ENCODE results near the gene PIK3R5. TPM values are rescaled to one million over a fixed set of nuclear protein-coding genes. Genes with fewer than 3 reads are reported as not detected.

PIK3R5 gene
- total RNA-seq, 1 experiment from 2014 or later = 2.5 TPM

DNA sequence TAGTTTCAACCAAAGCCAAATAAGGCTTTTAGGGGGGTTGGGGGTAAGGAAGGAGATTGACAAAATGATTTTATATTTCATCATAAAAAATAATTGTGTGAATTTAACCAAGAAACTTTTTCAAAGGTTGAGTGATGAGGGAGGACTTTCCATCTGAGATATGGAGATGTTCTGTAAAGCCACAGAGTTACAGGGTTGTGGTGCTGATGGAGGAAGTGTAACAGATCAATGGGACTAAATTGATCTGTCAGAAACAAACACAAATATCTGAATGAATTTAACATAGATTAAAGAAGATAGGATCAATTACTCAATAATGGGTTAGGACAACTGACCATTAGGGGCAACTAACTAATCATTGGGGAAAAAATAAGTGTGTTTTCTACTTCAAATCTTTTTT lies 14.2 kb upstream of the PIK3R5 start:
- no peak overlapping the region for H3K27ac ChIP-seq (ENCODE audit: low read depth, low read length)
- intact Hi-C loops (cut with micrococcal nuclease) = no loop called here
- H4K20me1 ChIP-seq (ENCODE audit: insufficient read depth) = no peaks in the 10 kb centered on the region
- no peaks in the 10 kb centered on the region for H3K4me1 ChIP-seq (ENCODE audit: control insufficient read depth in 1 of 2, insufficient read depth in 2 of 2, low read length in 2 of 2)
- ATAC-seq (no peak), DNase-seq (ENCODE audit: low read depth, low spot score) (no peak)
- POLR2A ChIA-PET = no interaction called here
- CTCF ChIA-PET = no interaction called here
- H3K9me2 ChIP-seq (ENCODE audit: insufficient read depth) = no peaks in the 10 kb centered on the region
- no peaks in the 10 kb centered on the region for H3K9me3 ChIP-seq (ENCODE audit: control insufficient read depth in 1 of 2, insufficient read depth in 1 of 2, low read depth in 1 of 2, low read length in 2 of 2)
- no peaks in the 10 kb centered on the region for H3K27me3 ChIP-seq (ENCODE audit: insufficient read depth, low read length)
- RAD21 ChIA-PET (ENCODE audit: low non-redundant PET in 1 of 2, low total read pairs in 2 of 2, uncharacterized antibody in 2 of 2, unreplicated experiment in 2 of 2) = no interaction called here
- BruUV-seq (replicated peaks) = no TSS peak
- no peak overlapping the region for H3K4me3 ChIP-seq (replicated peaks in 1 of 2; ENCODE audit: low read depth in 1 of 2, low read length in 2 of 2)
- H3K36me3 ChIP-seq (ENCODE audit: control insufficient read depth in 1 of 2, insufficient read depth in 2 of 2, low read length in 2 of 2) = no peaks in the 10 kb centered on the region
- no peak overlapping the region for H3K4me2 ChIP-seq (ENCODE audit: low read length)
- no peak overlapping the region for H3K9ac ChIP-seq (ENCODE audit: low read length)
- TF ChIP-seq CTCF (IDR thresholded peaks at IDR 0.05 in 2 of 3, conservative IDR thresholded peaks at IDR 0.05 in 1 of 3; ENCODE audit: borderline replicate concordance in 1 of 3, insufficient read depth in 1 of 3, low read depth in 2 of 3, low read length in 2 of 3) = no peak
- TF ChIP-seq SP1 (IDR thresholded peaks at IDR 0.05; ENCODE audit: low read depth) = no peak
- no peak for TF ChIP-seq ELF1 (IDR thresholded peaks at IDR 0.05; ENCODE audit: borderline replicate concordance, low read depth)
- no peak for TF ChIP-seq FOSL1 (IDR thresholded peaks at IDR 0.05; ENCODE audit: low read depth)
- no peak for TF ChIP-seq EZH2phosphoT487 (IDR thresholded peaks at IDR 0.05; ENCODE audit: borderline replicate concordance)
- TF ChIP-seq TCF7L2 (IDR thresholded peaks at IDR 0.05; ENCODE audit: borderline replicate concordance, extremely low read depth, insufficient read depth, insufficient read length) = no peak
- no peak overlapping the region for H2AFZ ChIP-seq (ENCODE audit: low read depth, low read length, poor library complexity, severe bottlenecking)
- no peaks in the 10 kb centered on the region for H3K79me2 ChIP-seq (ENCODE audit: insufficient read depth, low read length)

- no peak overlapping the region for H3K4me2 ChIP-seq (ENCODE audit: low read length)
- ChIA-PET POLR2A (no interaction called here), CTCF (no interaction called here), RAD21 (ENCODE audit: low non-redundant PET in 1 of 2, low total read pairs in 2 of 2, uncharacterized antibody in 2 of 2, unreplicated experiment in 2 of 2) (no interaction called here)
- H4K20me1 ChIP-seq (ENCODE audit: insufficient read depth) = no peaks in the 10 kb centered on the region
- no peaks in the 10 kb centered on the region for H3K9me3 ChIP-seq (ENCODE audit: control insufficient read depth in 1 of 2, insufficient read depth in 1 of 2, low read depth in 1 of 2, low read length in 2 of 2)
- no peak overlapping the region for H3K9ac ChIP-seq (ENCODE audit: low read length)
- H3K27ac ChIP-seq (ENCODE audit: low read depth, low read length) = no peak overlapping the region
- H3K27me3 ChIP-seq (ENCODE audit: insufficient read depth, low read length) = no peaks in the 10 kb centered on the region
- BruUV-seq (replicated peaks) = no TSS peak
- H3K4me3 ChIP-seq (replicated peaks in 1 of 2; ENCODE audit: low read depth in 1 of 2, low read length in 2 of 2) = no peak overlapping the region
- H3K36me3 ChIP-seq (ENCODE audit: control insufficient read depth in 1 of 2, insufficient read depth in 2 of 2, low read length in 2 of 2) = no peaks in the 10 kb centered on the region
- H2AFZ ChIP-seq (ENCODE audit: low read depth, low read length, poor library complexity, severe bottlenecking) = no peak overlapping the region
- no peaks in the 10 kb centered on the region for H3K4me1 ChIP-seq (ENCODE audit: control insufficient read depth in 1 of 2, insufficient read depth in 2 of 2, low read length in 2 of 2)
- intact Hi-C loops (cut with micrococcal nuclease) = no loop called here
- DNase-seq (ENCODE audit: low read depth, low spot score) (no peak), ATAC-seq (no peak)
- H3K9me2 ChIP-seq (ENCODE audit: insufficient read depth) = no peaks in the 10 kb centered on the region
- no peaks in the 10 kb centered on the region for H3K79me2 ChIP-seq (ENCODE audit: insufficient read depth, low read length)
- TF ChIP-seq, protein P1, sequence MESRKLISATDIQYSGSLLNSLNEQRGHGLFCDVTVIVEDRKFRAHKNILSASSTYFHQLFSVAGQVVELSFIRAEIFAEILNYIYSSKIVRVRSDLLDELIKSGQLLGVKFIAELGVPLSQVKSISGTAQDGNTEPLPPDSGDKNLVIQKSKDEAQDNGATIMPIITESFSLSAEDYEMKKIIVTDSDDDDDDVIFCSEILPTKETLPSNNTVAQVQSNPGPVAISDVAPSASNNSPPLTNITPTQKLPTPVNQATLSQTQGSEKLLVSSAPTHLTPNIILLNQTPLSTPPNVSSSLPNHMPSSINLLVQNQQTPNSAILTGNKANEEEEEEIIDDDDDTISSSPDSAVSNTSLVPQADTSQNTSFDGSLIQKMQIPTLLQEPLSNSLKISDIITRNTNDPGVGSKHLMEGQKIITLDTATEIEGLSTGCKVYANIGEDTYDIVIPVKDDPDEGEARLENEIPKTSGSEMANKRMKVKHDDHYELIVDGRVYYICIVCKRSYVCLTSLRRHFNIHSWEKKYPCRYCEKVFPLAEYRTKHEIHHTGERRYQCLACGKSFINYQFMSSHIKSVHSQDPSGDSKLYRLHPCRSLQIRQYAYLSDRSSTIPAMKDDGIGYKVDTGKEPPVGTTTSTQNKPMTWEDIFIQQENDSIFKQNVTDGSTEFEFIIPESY (IDR thresholded peaks at IDR 0.05; ENCODE audit: extremely low read depth, insufficient replicate concordance, low read length) = no peak
- TF ChIP-seq CTCF (IDR thresholded peaks at IDR 0.05 in 2 of 3, conservative IDR thresholded peaks at IDR 0.05 in 1 of 3; ENCODE audit: borderline replicate concordance in 1 of 3, insufficient read depth in 1 of 3, low read depth in 2 of 3, low read length in 2 of 3) (no peak), CEBPB (IDR thresholded peaks at IDR 0.05; ENCODE audit: low read depth) (no peak)
- TF ChIP-seq, protein P2, sequence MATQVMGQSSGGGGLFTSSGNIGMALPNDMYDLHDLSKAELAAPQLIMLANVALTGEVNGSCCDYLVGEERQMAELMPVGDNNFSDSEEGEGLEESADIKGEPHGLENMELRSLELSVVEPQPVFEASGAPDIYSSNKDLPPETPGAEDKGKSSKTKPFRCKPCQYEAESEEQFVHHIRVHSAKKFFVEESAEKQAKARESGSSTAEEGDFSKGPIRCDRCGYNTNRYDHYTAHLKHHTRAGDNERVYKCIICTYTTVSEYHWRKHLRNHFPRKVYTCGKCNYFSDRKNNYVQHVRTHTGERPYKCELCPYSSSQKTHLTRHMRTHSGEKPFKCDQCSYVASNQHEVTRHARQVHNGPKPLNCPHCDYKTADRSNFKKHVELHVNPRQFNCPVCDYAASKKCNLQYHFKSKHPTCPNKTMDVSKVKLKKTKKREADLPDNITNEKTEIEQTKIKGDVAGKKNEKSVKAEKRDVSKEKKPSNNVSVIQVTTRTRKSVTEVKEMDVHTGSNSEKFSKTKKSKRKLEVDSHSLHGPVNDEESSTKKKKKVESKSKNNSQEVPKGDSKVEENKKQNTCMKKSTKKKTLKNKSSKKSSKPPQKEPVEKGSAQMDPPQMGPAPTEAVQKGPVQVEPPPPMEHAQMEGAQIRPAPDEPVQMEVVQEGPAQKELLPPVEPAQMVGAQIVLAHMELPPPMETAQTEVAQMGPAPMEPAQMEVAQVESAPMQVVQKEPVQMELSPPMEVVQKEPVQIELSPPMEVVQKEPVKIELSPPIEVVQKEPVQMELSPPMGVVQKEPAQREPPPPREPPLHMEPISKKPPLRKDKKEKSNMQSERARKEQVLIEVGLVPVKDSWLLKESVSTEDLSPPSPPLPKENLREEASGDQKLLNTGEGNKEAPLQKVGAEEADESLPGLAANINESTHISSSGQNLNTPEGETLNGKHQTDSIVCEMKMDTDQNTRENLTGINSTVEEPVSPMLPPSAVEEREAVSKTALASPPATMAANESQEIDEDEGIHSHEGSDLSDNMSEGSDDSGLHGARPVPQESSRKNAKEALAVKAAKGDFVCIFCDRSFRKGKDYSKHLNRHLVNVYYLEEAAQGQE (IDR thresholded peaks at IDR 0.05; ENCODE audit: low read depth) = no peak
Observed at GRCh38 chr17:8976638-8977037, 11.1 kb upstream of the PIK3R5 start.

Data from HCT116 (cell line).